ENCODE results near the gene HOXA9.

- TF ChIP-seq CTCF (IDR thresholded peaks at IDR 0.05) (no peak), POLR2AphosphoS5 (IDR thresholded peaks at IDR 0.05) (no peak)
Observed at GRCh38 chr7:27202018-27202861, 36.9 kb upstream of the HOXA9 start.

Measured in stomach (tissue), 4 donors.